GM21576 (cell line): ENCODE results near the gene IFI27L2.

Experiments
- ATAC-seq: cut with Tn5 transposase; IDR thresholded peaks from one replicate; pipeline ENCODE4 v1.9.1; 2021; ENCODE audit warnings: mild to moderate bottlenecking, moderate library complexity; ENCODE audit not compliant: unreplicated experiment

Gene IFI27L2

GRCh38 chr14:94124582-94125377, 4.6 kb downstream of the IFI27L2 start:
- ATAC-seq: no peak

DNA sequence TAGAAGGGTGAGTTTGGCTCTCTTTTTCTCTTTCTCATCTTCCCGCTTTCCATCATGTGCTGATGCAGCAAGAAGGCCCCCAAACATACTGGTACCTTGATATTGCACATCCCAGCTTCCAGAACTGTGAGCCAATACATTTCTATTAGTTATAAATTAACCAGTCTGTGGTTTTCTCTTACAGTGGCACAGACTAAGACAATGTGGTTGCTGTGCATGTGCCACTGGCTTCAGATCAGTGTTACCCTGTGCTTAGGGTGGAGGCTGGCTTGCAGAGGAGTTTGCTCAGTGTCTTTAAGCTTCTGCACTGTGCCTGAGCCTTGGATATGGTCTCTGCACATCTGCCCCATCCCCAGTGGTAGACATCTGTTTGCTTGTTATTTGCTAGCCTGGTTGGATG, 5.5 kb downstream of the IFI27L2 start:
- ATAC-seq: no peak

DNA sequence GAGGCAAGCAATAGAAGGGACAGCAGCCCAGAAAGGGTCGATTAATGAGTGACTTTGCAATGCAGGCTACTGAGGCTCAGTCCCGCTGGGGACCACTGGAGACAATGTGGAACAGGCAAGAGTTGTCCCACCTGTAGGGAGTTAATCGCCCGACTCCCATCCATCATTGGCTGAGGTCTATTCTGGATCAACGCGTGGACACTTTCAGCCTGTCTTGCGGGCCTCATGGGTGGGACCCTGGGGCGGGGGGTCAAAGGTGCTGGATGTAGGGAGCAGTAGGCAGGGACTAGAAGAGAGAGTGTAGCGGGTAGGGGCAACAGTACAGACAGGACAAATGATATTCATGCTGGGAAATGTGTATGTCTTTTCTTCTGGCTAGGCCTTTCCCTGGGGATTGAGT, 6.1 kb downstream of the IFI27L2 start:
- no peak for ATAC-seq

- ATAC-seq: no peak
Measured at GRCh38 chr14:94122438-94122837, 7.0 kb downstream of the IFI27L2 start.

DNA sequence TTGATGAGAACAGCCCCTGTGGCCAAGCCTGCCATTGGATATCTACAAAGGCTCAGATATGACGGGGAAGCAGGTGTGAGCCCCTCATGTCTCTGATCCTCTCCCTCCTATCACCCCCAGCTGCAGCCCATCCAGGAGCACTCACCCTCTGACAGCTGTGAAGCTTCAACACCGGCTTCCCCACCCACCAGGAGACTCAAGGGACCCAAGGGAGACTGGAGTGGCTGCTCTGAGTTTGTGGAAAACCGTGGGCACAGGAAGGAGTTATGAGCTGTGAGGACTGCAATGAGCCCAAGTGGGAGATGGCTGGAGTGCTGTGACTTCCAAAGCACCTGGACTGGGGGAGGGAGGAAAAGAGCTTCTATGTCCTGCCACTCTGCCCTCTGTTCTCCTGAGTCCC, 7.9 kb downstream of the IFI27L2 start:
- no peak for ATAC-seq

DNA sequence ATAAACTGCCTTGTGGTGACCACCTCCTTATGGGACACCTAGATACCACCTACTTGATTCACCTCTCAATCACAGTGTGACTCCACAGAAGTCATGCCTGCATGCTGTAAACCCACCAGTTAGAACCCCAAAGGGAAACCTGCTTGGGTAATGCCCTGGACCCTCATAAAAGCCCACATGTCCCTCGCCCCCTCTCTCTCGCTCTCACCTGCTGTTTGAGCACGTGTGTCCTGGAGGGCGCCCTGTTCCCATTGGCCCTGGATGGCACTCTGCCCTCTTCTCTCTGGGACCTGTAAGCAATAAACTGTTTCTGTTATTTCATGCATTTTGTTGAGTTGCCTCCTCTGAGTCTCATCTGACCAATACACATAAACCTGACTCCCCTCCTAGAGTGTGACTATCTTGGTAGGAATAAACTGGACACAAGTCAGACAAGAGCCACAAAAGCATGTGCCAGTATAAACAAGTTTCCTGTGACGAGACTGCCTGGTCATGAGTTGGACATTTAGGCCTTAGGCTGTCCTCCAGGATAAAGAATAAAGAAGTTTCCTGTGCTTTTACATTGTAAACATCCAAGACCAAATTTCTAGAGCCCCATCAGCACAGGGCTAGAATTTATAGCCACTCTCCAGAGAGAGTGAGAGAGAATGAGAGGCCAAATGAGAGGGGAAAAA, 8.6 kb downstream of the IFI27L2 start:
- no peak for ATAC-seq

DNA sequence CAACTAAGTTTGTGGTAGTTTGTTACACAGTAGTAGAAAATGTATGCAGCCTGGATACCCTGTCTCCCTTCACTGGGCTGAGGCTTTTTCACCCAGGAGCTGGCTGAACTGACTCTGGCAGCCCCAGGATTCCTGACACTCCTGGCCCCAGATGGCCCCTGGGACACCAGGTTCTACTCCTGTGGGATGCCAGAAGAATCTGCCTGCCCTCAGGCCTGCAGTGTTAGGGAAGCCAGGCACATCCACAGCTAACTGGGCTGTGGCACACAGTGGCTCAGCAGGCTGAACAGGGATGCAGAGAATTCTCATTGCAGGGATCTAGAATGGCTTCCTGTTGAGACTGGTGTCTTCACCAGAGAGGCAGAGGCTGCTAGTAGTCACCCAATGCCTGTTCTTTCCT, 10.3 kb downstream of the IFI27L2 start:
- no peak for ATAC-seq

GRCh38 chr14:94117856-94118255, 11.5 kb downstream of the IFI27L2 start:
- no peak for ATAC-seq

GRCh38 chr14:94116701-94117100, 12.7 kb downstream of the IFI27L2 start:
- no peak for ATAC-seq

- ATAC-seq: no peak
Measured at GRCh38 chr14:94115631-94116030, 13.8 kb downstream of the IFI27L2 start.

GRCh38 chr14:94115058-94115591, 14.3 kb downstream of the IFI27L2 start:
- ATAC-seq: no peak

GRCh38 chr14:94114589-94115057, 14.8 kb downstream of the IFI27L2 start:
- no peak for ATAC-seq

DNA sequence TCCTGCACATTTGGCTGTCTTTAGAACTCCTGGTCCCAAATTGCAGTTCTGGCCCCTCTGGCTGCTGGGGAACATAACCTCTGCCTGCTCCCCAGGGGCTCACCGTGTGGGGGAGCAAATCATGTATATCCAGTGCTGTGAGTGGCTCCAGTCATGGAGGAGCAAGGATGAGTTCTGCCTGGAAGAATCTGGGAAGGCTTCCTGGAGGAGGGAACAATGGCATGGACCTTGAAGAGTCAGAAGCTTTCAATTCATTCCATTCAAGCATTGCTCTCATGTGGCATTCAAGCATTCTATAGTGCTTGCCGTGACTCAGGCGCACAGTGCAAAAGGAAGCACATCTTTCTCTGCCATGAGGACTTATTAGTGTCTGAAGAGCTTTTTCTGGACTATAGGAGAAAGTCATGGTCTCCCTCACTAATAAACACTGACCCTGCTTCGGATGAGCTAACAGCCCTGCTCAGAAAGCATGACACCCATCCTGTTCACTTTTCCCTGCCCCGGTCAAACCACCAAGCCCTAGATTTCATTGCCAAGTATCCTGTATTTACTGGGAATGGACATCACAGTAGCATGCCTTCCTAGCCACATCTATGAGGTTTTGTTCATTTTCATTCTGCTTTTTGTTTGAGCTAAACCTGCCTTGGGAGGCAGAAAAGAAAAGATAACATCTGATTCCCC, 15.4 kb downstream of the IFI27L2 start:
- no peak for ATAC-seq

DNA sequence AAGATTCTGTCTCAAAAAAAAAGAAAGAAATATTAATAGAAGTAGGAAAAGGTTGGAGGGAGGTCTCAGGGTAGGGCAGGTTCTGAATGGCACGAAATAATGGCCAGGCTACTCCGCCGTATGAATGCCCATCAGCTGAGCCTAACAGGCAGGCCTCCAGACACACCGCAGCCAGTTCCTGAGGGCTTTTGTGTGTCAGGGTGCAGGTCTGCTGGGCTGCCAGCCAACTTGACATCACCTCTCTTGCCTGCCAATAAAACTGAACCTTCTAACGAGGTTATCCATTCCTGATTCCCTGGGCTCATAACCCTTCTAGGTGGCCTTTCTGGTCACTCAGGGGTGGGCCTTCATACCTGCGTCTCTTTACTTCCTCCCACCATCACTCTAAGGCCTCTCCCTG, 15.9 kb downstream of the IFI27L2 start:
- no peak for ATAC-seq

DNA sequence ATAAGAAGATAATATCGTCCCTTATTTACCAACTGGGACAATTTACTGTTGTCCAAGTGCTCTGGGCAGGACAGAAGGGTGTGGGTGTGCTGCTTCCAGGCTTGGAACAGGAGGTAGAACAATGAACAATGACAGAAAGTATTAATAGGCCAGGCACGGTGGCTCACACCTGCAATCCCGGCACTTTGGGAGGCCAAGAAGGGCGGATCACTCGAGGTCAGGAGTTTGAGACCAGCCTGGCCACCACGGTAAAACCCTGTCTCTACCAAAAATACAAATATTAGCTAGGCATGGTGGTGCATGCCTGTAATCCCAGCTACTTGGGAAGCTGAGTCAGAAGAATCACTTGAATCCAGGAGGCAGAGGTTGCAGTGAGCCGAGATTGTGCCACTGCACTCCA, 16.3 kb downstream of the IFI27L2 start:
- no peak for ATAC-seq

DNA sequence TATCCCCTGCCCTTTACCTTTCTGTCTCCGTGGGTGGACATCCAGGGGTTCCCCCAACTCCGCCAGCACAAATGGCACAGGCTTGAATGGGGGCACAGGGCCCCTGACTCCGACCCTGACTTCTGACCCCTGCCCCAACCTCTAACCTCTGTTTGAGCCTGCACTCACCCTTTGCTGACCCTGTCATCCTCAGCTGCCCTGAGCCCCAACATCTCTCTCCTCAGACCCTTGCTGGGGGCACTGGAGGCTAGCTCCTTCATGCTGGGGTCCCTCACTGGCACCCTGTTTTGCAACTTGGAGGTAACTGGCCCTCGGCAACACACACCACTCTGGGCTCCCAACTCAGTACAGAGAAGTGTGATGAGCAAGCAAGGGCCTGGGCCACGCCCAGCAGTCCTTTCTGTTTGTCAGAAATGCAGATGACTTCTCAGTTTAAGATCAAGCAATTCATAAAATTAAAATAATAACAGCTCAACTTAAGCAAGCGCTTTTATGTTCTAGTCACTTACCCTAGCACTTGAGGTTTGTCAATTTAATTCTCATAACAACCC, 16.8 kb downstream of the IFI27L2 start:
- no peak for ATAC-seq

DNA sequence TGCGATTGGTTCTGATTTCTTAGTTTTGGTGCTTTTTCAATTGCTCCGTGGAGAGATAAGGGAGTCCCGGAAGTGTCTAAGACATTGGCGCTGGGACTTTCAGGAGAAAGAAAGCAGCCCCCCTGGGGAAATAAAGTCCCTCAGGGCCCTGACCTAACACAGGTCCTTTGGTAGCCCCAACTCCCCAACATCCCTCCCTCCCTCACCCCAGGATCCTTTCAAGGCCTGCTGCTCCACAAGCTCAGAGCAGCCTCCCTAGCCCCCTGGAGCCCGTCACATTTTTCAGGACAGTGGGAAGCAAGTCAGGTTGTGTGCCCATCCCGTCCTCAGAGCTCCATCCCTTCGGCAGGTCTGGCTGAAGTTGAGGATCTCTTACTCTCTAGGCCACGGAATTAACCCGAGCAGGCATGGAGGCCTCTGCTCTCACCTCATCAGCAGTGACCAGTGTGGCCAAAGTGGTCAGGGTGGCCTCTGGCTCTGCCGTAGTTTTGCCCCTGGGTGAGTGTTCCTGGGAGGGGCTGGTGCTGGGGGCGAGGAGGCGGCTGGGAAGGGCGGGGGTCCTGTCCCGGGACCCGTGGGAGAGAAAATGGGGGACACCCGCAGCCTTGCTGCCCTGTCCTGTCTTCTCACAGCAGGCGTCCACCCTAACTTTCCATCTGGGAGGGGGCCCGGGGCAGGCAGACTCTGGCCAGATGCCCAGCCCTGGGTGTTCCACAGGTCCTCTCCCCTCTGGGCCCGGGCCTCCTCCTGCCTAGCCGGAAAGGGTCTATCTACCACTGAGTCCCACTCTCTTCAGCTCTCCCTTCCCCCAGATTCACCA, 17.9 kb downstream of the IFI27L2 start:
- no peak for ATAC-seq

DNA sequence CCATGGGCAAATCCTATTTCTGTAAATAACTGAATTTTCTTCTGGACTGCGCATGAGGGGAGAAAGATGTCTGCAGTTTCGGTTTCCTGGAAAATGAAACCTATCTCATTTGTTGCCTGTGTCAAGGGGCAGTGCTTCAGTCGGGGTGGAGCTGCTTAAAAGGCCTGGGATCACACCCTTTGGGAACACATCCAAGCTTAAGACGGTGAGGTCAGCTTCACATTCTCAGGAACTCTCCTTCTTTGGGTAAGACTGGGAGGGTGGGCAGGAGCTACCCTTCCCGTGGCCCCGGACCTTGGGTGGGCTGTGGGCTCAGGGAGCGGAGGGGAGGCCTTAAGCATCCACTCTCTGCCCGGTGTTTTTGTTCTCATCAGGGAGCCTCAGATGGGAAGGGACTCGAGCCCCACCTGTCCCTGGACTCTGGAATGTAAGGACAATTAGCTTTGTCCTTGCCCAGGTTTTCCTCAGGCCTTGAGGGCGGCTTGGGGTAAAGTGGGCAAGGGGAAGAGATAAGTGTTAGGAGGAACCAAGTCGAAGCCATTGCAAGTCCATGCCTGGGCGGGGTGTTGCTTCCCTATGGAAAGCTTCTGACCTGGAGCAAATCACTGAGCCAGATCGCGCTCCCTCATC, 18.7 kb downstream of the IFI27L2 start, which contains the start of gene IFI27:
IFI27 (plus strand) TSS at position 185 of the 630 bp plus-strand sequence.
- no peak for ATAC-seq

GRCh38 chr14:94109915-94110250, 19.5 kb downstream of the IFI27L2 start:
- no peak for ATAC-seq

- ATAC-seq: no peak
Measured at GRCh38 chr14:94104731-94105130, 24.7 kb downstream of the IFI27L2 start.
